ENCODE data around the gene DOCK2.

Gene DOCK2

DNA sequence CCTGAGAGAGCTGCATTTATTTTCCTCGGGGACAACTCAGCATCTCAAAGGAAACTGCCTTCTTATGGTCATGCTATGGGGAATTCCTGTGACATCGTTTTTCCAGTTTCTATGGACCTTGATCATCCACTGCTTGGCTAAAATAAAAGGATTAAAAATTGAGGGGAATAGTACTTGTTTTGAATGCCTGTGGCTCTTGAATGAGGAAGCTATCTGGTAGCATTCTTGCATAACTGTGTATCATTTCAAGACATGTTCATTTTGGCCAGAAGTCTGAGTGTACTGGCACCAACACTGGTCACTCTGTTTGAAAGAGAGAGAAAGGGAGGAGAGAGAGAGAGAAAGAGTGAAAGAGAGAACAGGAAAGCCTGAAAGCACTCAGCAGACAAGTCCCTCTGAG is 116.7 kb downstream of the DOCK2 start:
- in situ Hi-C loops (cut with MboI; ENCODE audit: low sequenced_read_pairs, unreplicated experiment): no loop called here
- TF ChIP-seq, protein P1, sequence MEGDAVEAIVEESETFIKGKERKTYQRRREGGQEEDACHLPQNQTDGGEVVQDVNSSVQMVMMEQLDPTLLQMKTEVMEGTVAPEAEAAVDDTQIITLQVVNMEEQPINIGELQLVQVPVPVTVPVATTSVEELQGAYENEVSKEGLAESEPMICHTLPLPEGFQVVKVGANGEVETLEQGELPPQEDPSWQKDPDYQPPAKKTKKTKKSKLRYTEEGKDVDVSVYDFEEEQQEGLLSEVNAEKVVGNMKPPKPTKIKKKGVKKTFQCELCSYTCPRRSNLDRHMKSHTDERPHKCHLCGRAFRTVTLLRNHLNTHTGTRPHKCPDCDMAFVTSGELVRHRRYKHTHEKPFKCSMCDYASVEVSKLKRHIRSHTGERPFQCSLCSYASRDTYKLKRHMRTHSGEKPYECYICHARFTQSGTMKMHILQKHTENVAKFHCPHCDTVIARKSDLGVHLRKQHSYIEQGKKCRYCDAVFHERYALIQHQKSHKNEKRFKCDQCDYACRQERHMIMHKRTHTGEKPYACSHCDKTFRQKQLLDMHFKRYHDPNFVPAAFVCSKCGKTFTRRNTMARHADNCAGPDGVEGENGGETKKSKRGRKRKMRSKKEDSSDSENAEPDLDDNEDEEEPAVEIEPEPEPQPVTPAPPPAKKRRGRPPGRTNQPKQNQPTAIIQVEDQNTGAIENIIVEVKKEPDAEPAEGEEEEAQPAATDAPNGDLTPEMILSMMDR (IDR thresholded peaks at IDR 0.05; ENCODE audit: borderline replicate concordance, control extremely low read depth, extremely low read depth, insufficient read depth, missing control alignments): no peak
- no peak for DNase-seq (ENCODE audit: low spot score)

DNA sequence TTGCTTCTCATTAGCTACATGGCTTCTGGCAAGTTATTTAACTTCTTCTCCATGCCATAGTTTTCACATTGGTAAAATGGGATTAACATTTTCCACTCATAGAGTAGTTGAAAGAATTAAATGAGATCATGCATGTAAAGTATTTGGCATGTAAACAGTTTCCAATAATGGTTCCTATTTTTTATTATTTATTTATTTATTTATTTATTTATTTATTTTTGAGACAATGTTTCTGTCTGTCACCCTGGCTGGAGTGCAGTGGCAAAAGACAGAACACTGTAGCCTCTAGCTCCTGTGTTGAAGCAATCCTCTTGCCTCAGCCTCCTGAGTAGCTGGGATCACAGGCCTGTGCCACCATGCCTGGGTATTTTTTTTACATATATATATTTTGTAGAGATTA is 117.7 kb downstream of the DOCK2 start:
- TF ChIP-seq, protein P1 (IDR thresholded peaks at IDR 0.05; ENCODE audit: borderline replicate concordance, control extremely low read depth, extremely low read depth, insufficient read depth, missing control alignments): no peak
- DNase-seq (ENCODE audit: low spot score): no peak
- in situ Hi-C loops (cut with MboI; ENCODE audit: low sequenced_read_pairs, unreplicated experiment): no loop called here

DNA sequence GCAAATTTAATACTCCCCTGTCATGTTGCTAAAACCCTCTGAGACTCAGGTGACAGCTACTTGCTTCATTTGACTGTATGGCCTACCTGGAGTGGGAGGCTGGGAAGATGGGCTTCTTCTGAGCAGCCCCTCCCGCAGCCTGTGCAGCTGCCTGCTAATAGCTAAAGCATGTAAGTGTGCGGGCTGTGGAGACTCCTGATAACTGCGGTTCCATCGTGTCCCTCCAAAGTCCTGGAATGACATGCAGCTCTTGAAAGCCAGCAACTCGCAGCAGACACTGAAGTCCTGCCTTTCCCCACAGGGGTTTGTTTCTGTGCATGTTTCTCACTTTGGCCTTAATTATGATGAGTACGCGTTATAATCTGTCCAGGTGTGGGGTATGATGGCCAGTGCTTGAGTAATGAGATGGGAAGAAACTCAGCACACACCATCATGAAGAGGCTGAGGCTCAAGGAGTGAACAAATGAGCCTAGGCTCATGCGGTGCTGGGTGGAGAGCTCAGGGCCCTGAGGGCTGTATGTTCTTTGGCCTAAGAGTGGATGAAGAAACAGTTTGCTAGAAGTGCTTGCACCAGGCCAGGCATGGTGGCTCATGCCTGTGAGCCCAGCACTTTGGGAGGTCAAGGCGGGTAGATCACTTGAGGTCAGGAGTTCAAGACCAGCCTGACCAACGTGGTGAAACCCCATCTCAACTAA is 119.1 kb downstream of the DOCK2 start:
- in situ Hi-C loops (cut with MboI; ENCODE audit: low sequenced_read_pairs, unreplicated experiment): no loop called here
- TF ChIP-seq, protein P1 (IDR thresholded peaks at IDR 0.05; ENCODE audit: borderline replicate concordance, control extremely low read depth, extremely low read depth, insufficient read depth, missing control alignments): no peak
- DNase-seq (ENCODE audit: low spot score): no peak

DNA sequence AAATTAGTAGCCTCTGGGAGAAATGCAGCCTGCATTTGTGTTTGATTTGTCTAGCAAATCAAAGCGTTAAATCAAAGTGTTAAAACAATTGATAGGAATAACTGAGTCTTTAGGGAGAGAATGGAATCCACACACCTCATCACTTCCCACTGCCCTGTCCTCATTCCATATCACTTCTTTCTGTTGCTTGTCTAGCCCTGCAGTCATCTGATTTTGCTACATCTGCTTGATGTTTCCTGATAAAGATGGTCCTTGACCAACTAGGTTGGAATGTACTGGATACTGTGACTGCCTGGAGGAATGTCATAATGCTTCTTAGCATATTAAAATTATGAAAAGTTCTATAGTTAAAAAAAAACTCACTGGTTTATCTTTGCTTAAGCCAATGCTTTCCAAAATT is 119.9 kb downstream of the DOCK2 start:
- in situ Hi-C loops (cut with MboI; ENCODE audit: low sequenced_read_pairs, unreplicated experiment): no loop called here
- no peak for DNase-seq (ENCODE audit: low spot score)
- TF ChIP-seq, protein P1 (IDR thresholded peaks at IDR 0.05; ENCODE audit: borderline replicate concordance, control extremely low read depth, extremely low read depth, insufficient read depth, missing control alignments): no peak

DNA sequence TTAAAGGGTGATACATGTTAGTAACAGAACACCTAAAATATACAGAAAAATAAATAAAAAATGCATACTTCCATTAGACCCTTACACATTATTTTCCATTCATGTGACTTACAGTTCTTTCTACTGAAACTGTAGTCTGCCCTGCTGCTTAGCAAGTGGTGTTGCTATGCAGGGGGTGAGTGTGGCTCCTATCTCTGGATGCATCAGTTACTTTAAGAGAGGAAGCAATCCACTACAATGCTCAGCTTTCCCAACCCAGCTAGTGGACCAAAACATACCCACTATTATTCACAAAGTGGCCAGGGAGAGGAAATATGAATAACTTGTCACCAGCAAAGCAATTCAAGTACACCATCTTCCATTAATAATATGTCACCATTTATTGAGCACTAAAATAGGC is 121.8 kb downstream of the DOCK2 start:
- in situ Hi-C loops (cut with MboI; ENCODE audit: low sequenced_read_pairs, unreplicated experiment): no loop called here
- no peak for DNase-seq (ENCODE audit: low spot score)
- TF ChIP-seq, protein P1 (IDR thresholded peaks at IDR 0.05; ENCODE audit: borderline replicate concordance, control extremely low read depth, extremely low read depth, insufficient read depth, missing control alignments): no peak

DNA sequence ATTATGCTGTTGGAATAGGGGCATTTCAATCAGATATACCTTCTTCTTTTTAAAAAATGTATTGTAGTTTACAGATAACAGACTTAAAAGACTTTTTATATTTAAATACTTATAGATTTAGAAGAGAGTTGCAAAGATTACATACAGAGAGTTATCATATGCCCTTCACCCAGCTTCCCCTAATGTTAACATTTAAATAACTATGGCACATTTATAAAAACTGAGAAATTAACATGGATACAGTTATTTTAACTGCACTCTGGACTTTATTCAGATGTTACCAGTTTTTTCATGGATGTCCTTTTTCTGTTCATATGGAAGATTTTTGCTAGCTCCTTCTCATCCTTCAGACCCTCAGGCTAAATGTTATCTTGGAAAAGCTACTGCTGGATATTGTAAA is 123.2 kb downstream of the DOCK2 start:
- no peak for DNase-seq (ENCODE audit: low spot score)
- TF ChIP-seq, protein P1 (IDR thresholded peaks at IDR 0.05; ENCODE audit: borderline replicate concordance, control extremely low read depth, extremely low read depth, insufficient read depth, missing control alignments): no peak
- in situ Hi-C loops (cut with MboI; ENCODE audit: low sequenced_read_pairs, unreplicated experiment): no loop called here

All from GM13976 (cell line).